Stomach (tissue), 9 donors: ENCODE data around the gene HMGB2. TPM values are rescaled to one million over a fixed set of nuclear protein-coding genes. Genes with fewer than 3 reads are reported as not detected.

Experiments used
- DNase-seq, 2 donors: peaks; one replicate each; pipeline versions ENCODE4 v3.0.0 to v3.0.0-alpha.2; 2013 to 2019
- H3K27ac ChIP-seq, 5 donors: fragments of 200-600 bp in 4 of 5; sonication (generic) in 4 of 5; one replicate each; pipeline ENCODE4 v1.5.1; 2013 to 2019; ENCODE audit warnings: mild to moderate bottlenecking in 1 of 5, moderate library complexity in 1 of 5
- H3K27me3 ChIP-seq, 3 donors: fragments of 200-600 bp; sonication (generic); one replicate each; pipeline ENCODE4 v1.5.1; 2017 to 2019; ENCODE audit warnings: mixed run types in 1 of 3
- H3K36me3 ChIP-seq, 4 donors: fragments of 200-600 bp; sonication (generic); 1 replicate in 3 of 4; 2 replicates in 1 of 4; pipeline ENCODE4 v1.5.1; 2016 to 2019
- H3K4me1 ChIP-seq, 4 donors: fragments of 200-600 bp; sonication (generic); one replicate each; pipeline ENCODE4 v1.5.1; 2016 to 2019
- H3K4me3 ChIP-seq, 4 donors: fragments of 200-600 bp; sonication (generic) in 3 of 4; one replicate each; pipeline ENCODE4 v1.5.1; 2016 to 2019; ENCODE audit warnings: mild to moderate bottlenecking in 1 of 4
- H3K9me3 ChIP-seq, 4 donors: fragments of 200-600 bp; sonication (generic); one replicate each; pipeline ENCODE4 v1.5.1; 2016 to 2019
- EP300 ChIP-seq: sonication (generic); formaldehyde crosslinking; IDR thresholded peaks from one replicate; pipeline ENCODE4 v1.6.1; 2017; ENCODE audit warnings: antibody characterized with exemption
- POLR2A ChIP-seq, 4 donors: fragments of 450-650 bp; IDR thresholded peaks; one replicate each; pipeline ENCODE4 v1.6.1; 2016; ENCODE audit warnings: antibody characterized with exemption in 4 of 4, control low read depth in 2 of 4, mild to moderate bottlenecking in 1 of 4, moderate library complexity in 1 of 4
- POLR2AphosphoS5 ChIP-seq, 3 donors: sonication (generic); formaldehyde crosslinking; IDR thresholded peaks; one replicate each; pipeline ENCODE4 v1.6.1; 2016; ENCODE audit warnings: antibody characterized with exemption in 3 of 3
- WGBS, 5 donors: extraction: QIAGEN DNeasy Blood & Tissue Kit in 3 of 5; methylation state at CpG; one replicate each; pipeline versions ENCODE4 v1.1.5 to v1.1.7; 2013 to 2018; 5-methylcytosine and 5-hydroxymethylcytosine counted together
- intact Hi-C: fragments of 100-400 bp; cut with DNase I; formaldehyde crosslinking; loops from one replicate; pipeline ENCODE4 v1.15.1; 2023; ENCODE audit warnings: low total_unique reads
- polyA plus RNA-seq, 3 donors: library from polyadenylated mRNA; stranded (reverse); fragments of 200-250 nt; gene quantifications; one replicate each; pipeline ENCODE4 v1.2.3, GENCODE V29; 2013
- total RNA-seq, 5 donors: library from RNA; depleted of rRNA; stranded (reverse); fragments of >200 nt; gene quantifications; one replicate each; pipeline versions ENCODE4 v1.1.0 to v1.2.3, GENCODE V29; 2014 to 2016
- TF ChIP-seq, protein P1 (sequence below), 7 experiments: fragments of 450-650 bp in 4 of 7; fragments of 200-600 bp in 3 of 7; sonication (generic) in 3 of 7; IDR thresholded peaks; one replicate each; pipeline ENCODE4 v1.5.1; 2016 to 2019; ENCODE audit warnings: antibody characterized with exemption in 7 of 7, control low read depth in 2 of 7, mild to moderate bottlenecking in 1 of 7
- donor health status: healthy with polysubstance abuse.
- donor health status: Bipolar disorder and iron deficiency.
- donor health status: healthy.

The HMGB2 gene
- total and polyA plus RNA-seq, 8 donors, result 7.6 to 206 (median 55.2) TPM

DNA sequence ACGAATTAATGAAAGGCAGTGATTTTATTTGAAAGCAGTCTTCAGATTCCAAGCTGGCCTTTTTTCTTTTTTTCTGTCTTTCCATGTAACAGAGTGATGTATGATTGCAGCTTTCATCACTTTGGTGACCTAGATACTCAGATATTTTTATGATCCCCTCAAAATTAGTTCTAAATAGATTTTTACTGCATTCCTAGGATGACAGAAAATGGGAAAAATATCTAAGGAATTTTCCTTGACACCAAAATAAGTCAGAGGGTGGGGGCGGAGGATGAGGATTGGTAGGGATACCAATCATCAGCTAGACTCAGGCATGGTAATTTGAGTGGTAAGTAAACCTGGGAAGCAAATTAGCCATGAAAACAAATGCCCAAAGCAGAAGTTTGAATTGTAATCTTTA, 11.9 kb upstream of the HMGB2 start:
- intact Hi-C loops, result no loop called here
- H3K36me3 ChIP-seq, result no peaks in the 10 kb centered on the region
- H3K9me3 ChIP-seq, result no peaks in the 10 kb centered on the region
- no peak for DNase-seq
- H3K4me1 ChIP-seq, result no peaks in the 10 kb centered on the region
- WGBS, 5 donors, result 49 to 94% (median 87%) methylated on average over 2 of the region's 2 CpGs
- H3K27ac ChIP-seq, result no peak overlapping the region
- no peaks in the 10 kb centered on the region for H3K27me3 ChIP-seq
- TF ChIP-seq POLR2A (IDR thresholded peaks at IDR 0.05) (no peak), POLR2AphosphoS5 (IDR thresholded peaks at IDR 0.05) (no peak), EP300 (no peak)
- TF ChIP-seq, protein P1, sequence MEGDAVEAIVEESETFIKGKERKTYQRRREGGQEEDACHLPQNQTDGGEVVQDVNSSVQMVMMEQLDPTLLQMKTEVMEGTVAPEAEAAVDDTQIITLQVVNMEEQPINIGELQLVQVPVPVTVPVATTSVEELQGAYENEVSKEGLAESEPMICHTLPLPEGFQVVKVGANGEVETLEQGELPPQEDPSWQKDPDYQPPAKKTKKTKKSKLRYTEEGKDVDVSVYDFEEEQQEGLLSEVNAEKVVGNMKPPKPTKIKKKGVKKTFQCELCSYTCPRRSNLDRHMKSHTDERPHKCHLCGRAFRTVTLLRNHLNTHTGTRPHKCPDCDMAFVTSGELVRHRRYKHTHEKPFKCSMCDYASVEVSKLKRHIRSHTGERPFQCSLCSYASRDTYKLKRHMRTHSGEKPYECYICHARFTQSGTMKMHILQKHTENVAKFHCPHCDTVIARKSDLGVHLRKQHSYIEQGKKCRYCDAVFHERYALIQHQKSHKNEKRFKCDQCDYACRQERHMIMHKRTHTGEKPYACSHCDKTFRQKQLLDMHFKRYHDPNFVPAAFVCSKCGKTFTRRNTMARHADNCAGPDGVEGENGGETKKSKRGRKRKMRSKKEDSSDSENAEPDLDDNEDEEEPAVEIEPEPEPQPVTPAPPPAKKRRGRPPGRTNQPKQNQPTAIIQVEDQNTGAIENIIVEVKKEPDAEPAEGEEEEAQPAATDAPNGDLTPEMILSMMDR (IDR thresholded peaks at IDR 0.05), result no peak
- H3K4me3 ChIP-seq, result no peak overlapping the region

DNA sequence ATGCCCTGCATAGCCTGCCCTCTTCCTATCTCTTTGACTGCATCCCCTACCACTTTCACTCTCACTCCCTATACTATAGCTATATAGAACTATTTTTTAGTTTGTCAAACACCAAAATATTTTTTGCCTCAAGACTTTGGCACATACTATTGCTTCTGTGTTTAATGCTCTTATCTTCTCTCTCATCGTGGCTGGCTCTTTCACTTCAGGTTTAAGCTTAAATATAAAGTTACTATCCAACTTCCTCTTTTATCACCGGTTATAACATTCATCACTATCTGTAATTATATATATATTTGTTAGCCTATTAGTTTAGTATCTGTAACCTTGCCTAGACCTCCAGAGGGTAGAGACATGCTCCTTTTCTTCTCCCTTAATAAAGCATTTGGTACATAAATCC, 11.5 kb upstream of the HMGB2 start:
- 41 to 60% (median 51%) methylated on average over 2 of the region's 2 CpGs for WGBS, 5 donors
- H3K27me3 ChIP-seq, result no peaks in the 10 kb centered on the region
- no peaks in the 10 kb centered on the region for H3K4me1 ChIP-seq
- H3K4me3 ChIP-seq, result no peak overlapping the region
- DNase-seq, result no peak
- H3K27ac ChIP-seq, result no peak overlapping the region
- TF ChIP-seq EP300 (no peak), POLR2AphosphoS5 (IDR thresholded peaks at IDR 0.05) (no peak), POLR2A (IDR thresholded peaks at IDR 0.05) (no peak)
- TF ChIP-seq, protein P1 (IDR thresholded peaks at IDR 0.05), result no peak
- intact Hi-C loops, result no loop called here
- H3K36me3 ChIP-seq, result no peaks in the 10 kb centered on the region
- H3K9me3 ChIP-seq, result no peaks in the 10 kb centered on the region

DNA sequence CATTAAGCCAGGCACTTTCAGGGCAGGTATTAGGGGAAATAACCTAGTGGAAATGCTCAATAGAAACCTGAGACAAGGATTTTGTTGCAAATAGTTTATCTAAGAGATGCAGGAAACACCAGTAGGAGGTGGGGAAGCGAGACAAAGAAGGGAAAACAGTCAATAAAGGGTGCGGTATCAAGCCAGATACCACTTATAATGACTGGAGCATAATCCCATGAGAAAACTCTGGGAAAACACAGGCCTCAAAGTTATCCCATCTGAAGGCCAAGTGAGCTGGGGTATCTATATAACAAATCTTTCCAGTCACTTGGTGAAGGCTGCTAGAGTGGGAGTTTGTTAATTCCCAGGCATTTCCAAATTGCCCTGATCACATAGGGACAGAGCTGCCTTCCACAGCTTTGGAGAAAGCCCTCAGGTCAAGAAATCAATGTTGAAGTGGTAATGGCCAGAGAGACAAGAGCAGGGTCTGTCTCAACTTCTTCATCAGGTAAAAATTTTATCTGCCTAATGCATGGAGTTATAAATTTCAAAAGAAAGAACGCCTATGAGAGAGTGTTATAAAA, 9.8 kb upstream of the HMGB2 start:
- no peak overlapping the region for H3K4me3 ChIP-seq
- no peaks in the 10 kb centered on the region for H3K27me3 ChIP-seq
- H3K4me1 ChIP-seq, result no peaks in the 10 kb centered on the region
- H3K27ac ChIP-seq, result no peak overlapping the region
- H3K36me3 ChIP-seq, result no peaks in the 10 kb centered on the region
- no peaks in the 10 kb centered on the region for H3K9me3 ChIP-seq
- 64 to 86% (median 82%) methylated on average over 3 of the region's 3 CpGs for WGBS, 5 donors
- TF ChIP-seq, protein P1 (IDR thresholded peaks at IDR 0.05), result no peak
- TF ChIP-seq POLR2A (IDR thresholded peaks at IDR 0.05) (no peak), POLR2AphosphoS5 (IDR thresholded peaks at IDR 0.05) (no peak), EP300 (no peak)
- intact Hi-C loops, result no loop called here
- DNase-seq, result no peak

DNA sequence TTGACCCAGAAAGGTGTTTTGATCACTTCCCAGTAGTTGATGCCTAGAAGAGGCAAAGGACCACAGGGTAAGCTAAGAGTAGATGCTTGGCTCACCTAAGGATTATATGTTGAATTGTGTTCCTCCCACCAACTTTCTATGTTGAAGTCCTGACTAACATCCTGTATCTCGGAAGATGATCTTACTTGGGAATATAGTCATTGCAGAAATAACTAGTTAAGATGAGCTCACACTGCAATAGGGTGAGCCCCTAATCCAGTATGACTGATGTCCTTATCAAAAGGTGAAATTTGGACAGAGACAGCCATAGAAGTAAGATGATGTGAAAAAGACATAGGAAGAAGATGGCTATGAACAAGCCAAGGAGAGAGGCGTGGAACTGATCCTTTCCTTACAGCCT, 3.3 kb upstream of the HMGB2 start:
- H3K27me3 ChIP-seq, result no peaks in the 10 kb centered on the region
- peaks cover 0 to 3% (median under 1%) of the 10 kb centered on the region in 4 donors for H3K36me3 ChIP-seq
- no peak overlapping the region for H3K27ac ChIP-seq
- WGBS, 5 donors, result 95 to 98% (median 98%) methylated on average over 2 of the region's 2 CpGs
- intact Hi-C loops, result no loop called here
- no peak for DNase-seq
- no peak overlapping the region for H3K4me3 ChIP-seq
- H3K9me3 ChIP-seq, result no peaks in the 10 kb centered on the region
- TF ChIP-seq POLR2AphosphoS5 (IDR thresholded peaks at IDR 0.05) (no peak), POLR2A (IDR thresholded peaks at IDR 0.05) (no peak), EP300 (no peak)
- TF ChIP-seq, protein P1 (IDR thresholded peaks at IDR 0.05), result no peak
- H3K4me1 ChIP-seq, result peaks cover 6 to 19% (median 17%) of the 10 kb centered on the region in 4 donors
